GM19468 (cell line): ENCODE measurements around the gene DAP3.
"Not testable (repeated sequence)": the region's sequence is repeated elsewhere in the genome, so short reads cannot be mapped to it uniquely, and the experiment has no call there.

Experiments
- ATAC-seq: cut with Tn5 transposase; IDR thresholded peaks from one replicate; pipeline ENCODE4 v1.9.1; 2021; ENCODE audit warnings: mild to moderate bottlenecking, moderate library complexity, moderate number of reproducible peaks; ENCODE audit not compliant: unreplicated experiment; ENCODE audit errors: extremely low read depth

The DAP3 gene

DNA sequence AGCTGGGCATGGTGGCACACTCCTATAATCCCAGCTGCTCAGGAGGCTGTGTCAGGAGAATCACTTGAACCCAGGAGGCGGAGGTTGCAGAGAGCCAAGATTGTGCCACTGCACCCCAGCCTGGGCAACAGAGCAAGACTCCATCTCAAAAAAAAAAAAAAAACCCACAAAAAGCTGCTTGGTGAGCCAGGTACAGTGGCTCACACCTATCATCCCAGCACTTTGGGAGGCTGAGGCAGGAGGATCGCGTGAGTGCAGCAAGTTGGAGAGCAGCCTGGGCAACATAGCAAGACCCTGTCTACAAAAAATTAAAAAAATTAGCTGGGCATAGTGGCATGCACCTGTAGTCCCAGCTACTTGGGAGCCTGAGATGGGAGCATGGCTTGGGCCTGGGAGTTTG, 26.2 kb downstream of the DAP3 start:
- not testable (repeated sequence) for ATAC-seq

DNA sequence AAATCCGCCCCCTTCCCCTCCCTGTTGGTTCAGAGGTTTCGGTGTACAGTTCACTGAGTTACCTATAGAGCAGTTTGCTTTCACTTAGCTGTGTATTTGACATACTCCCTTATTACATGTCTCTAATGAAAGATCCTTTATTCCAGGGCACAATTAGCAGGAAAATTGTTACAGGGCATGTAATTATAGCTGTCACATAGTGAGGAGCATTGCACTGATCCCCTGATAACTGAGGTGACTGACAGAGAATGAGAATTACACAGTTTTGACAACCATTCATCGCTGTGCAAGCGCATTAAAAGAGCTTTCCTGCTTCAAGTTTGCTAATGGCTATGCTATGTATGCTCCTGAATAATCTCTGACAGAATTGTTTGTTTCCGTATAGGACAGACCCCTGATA, 26.9 kb downstream of the DAP3 start:
- no peak for ATAC-seq

DNA sequence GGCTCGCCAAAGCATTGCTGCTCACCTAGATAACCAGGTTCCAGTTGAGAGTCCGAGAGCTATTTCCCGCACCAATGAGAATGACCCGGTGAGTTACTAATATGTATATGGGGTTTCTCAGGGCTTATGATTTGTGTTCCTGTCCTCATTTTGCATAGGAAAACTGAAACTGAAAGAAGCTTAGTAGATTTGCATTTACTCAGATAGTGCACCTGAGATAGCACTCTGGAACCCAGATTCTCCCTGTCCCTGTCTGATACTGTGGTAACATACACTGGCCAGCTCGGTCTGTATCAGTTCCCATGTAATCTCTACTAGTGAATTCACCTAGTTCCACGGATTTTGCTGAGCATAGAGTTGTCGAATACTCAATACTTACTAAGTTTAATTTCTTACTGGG, 28.1 kb downstream of the DAP3 start:
- no peak for ATAC-seq

- ATAC-seq, result not testable (repeated sequence)
These were observed 29.7 kb downstream of the DAP3 start for GRCh38 chr1:155718524-155719115.

GRCh38 chr1:155719703-155720102, 30.8 kb downstream of the DAP3 start:
- no peak for ATAC-seq

DNA sequence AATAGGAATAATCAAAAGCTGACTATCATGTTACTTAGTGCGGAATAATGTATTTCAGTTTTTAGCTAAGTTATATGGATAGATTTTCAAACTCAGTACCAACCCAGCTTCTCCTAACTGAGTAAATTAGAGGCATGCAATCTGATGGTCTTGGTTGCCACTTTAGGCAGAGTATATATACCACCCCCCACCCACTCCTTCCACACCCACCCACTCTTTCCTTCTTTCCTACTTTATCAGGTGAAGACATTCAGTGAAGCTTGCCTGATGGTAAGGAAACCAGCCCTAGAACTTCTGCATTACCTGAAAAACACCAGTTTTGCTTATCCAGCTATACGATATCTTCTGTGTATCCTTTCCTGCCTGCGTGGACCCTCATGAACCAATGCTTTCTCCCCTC, 36.3 kb downstream of the DAP3 start:
- no peak for ATAC-seq

DNA sequence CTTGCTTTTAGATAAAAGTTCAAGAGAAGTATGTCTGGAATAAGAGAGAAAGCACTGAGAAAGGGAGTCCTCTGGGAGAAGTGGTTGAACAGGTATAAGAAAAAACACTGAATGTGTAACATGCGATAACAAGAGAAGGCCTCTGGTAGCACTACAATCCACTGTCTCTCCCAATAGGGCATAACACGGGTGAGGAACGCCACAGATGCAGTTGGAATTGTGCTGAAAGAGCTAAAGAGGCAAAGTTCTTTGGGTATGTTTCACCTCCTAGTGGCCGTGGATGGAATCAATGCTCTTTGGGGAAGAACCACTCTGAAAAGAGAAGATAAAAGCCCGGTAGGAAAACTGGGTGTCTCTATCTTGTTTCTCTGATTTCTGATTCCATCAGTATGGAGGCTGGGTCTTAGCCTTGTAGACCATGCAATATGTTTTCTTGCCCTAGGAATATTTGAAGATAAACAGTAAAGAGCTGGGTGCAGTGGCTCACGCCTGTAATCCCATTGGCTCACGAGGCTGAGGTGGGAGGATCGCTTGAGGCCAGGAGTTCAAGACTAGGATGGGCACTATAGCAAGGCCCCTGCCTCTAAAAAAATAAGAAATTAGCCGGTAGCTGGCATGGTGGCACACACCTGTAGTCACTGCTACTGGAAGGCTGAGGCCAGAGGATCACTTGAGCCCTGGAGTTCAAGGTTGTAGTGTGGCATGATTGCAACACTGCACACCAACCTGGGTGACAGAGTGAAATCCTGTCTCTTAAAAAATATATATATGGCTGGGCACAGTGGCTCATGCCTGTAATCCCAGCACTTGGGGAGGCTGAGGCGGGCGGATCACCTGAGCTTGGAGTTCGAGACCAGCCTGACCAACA, 40.4 kb downstream of the DAP3 start:
- no peak for ATAC-seq

DNA sequence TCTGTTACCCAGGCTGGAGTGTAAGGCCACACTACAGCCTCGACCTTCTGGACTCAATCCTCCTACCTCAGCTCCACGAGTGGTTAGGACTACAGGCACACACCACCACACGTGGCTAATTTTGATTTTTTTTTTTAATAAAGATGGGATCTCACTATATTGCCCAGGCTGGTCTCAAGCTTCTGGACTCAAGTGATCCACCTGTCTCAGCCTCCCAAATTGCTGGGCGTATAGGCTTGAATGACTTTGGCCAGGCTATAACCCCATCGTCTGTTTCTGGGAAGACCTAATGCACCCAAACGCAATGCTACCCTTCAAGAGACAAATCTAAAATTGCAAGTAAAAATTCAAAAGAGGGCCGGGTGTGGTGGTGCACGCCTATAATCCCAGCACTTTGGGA, 52.1 kb downstream of the DAP3 start:
- ATAC-seq, result no peak

DNA sequence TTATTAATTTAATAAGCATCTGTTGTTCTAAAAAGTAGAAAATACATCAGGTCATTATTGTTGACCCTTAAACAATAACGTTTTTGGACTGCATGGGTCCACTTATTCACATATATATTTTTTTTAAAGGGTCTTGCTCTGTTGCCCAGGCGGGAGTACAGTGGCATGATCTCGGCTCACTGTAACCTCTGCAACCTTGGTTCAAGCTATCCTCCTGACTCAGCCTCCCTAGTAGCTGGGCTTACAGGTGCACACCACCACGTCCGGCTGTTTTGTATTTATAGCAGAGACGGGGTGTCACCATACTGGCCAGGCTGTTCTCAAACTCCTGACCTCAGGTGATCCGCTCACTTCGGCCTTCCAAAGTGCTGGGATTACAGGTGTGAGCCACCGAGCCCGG, 53.0 kb downstream of the DAP3 start:
- no peak for ATAC-seq

DNA sequence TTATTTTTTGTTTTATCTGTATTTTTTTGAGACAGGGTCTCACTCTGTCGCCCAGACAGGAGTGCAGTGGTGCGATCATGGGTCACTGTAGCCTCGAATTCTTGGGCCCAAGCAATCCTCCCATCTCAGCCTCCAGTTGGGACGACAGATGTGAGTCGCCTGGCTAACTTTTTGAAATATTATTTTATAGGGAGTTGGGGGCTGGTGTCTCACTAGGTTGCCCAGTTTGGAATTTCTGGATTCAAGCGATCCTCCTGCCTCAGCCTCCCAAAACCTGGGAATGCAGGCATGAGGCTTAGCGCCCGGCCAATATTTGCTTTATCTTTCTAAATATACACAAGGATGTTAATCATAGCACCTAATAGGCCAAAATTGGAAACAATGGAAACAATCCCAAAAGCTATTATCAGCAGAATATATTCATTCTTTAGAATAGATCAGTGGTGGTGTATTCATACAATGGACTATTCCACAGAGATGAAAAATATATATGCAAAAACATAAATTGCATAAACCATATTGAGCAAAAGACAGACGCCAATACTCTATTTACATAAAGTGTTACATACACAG, 55.9 kb downstream of the DAP3 start:
- no peak for ATAC-seq

- peak; percentile 74 for ATAC-seq
These were observed 56.7 kb downstream of the DAP3 start for GRCh38 chr1:155745284-155746228.

DNA sequence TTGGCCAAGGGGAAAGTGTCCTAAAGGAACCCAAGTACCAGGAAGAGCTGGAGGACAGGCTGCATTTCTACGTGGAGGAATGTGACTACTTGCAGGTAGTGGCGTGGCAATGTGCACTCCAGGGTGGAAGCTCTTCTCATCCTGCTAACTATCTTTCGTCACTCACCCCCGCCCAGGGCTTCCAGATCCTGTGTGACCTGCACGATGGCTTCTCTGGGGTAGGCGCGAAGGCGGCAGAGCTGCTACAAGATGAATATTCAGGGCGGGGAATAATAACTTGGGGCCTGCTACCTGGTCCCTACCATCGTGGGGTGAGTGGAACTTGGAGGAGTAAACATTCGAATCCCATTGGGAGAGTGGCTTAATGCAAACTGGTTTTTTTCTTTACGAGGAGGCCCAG, 58.7 kb downstream of the DAP3 start:
- ATAC-seq, result not testable (repeated sequence)

DNA sequence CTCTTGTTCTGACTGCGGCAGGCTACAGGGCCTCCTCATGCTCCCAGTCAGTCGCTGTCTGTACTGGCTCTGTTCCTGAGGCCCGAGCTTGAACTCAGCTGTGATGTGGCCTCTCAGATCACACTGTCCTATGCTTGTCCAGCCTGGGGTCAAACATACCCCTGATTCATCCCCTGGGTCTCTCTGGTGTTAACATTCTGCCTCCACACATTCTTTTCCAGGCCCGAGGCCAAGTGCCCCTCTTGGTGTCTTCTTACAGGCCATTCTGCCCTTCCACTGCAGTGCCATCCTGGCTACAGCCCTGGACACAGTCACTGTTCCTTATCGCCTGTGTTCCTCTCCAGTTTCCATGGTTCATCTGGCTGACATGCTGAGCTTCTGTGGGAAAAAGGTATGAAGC, 59.2 kb downstream of the DAP3 start:
- not testable (repeated sequence) for ATAC-seq

DNA sequence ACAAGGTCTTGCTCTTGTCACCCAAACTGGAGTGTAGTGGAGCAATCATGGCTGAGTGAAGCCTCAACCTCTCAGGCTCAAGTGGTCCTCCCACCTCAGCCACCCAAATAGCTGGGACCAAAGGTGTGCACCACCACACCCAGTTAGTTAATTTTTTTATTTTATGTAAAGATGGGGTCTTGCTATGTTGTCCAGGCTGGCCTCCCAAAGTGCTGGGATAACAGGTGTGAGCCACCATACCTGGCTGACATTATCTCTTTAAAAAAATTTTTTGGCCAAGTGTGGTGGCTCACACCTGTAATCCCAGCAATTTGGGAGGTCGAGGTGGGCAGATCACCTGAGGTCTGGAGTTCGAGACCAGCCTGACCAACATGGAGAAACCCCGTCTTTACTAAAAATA, 70.1 kb downstream of the DAP3 start:
- ATAC-seq, result not testable (repeated sequence)

DNA sequence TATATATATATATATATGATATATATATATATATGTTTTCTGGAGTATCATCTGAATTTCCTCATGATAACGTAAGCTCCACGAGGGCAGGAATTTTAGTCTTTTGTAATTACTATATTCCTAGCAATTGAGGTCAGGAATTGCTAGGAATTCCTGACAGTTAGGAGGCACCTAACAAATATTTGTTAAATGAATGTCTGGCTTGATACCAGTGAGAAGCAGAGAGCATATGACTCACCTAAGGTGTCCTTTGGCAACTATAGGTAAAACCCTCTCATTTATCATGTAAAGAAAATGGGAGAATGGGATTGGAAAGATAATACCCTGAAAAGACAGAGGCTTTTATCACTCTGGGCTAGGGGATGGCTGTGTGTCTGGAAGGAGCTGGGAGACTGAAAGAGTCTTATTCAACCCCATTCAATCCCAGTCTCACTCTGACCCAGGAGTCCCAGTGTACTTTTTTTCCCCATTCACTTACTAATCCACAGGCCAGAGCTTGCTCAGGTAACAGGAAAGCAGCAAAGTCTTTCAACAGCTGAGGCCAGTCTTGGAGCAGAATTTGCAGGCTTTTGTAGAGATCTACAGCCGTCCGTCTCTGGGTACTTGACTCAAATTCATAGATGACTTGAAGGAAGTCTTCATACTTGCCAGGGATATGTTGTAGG, 71.2 kb downstream of the DAP3 start:
- ATAC-seq, result no peak

GRCh38 chr1:155760751-155761475, 72.0 kb downstream of the DAP3 start:
- no peak for ATAC-seq

DNA sequence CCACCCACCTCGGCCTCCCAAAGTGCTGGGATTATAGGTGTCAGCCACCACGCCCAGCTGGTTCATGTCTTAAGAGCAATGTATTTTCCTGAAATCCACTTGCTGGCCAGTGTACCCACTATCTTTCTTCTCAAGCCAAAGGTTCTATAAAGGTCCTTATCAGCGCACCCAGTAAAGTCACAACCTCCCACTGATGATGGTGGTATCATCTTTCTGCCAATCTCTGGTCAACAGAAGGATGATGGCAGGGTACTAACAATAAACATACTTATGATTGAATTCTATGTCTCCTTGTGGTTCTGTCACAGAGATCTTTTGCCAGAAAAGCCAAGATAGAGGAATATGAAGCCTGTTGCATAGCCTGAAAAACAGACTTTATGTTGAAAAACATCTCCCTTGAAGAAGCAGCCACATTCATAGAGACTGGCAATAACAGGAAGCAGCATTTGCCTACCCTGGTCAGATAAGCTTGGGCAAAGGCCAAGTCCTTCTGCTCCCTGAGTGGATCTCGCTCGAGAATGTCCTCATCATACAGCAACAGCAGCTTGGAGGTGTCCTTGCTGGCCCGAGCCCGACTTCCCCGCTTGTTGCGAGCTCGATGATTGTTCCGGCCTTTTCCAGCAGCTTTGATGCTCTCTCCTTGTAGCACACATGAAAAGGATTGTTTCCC, 73.0 kb downstream of the DAP3 start:
- no peak for ATAC-seq

DNA sequence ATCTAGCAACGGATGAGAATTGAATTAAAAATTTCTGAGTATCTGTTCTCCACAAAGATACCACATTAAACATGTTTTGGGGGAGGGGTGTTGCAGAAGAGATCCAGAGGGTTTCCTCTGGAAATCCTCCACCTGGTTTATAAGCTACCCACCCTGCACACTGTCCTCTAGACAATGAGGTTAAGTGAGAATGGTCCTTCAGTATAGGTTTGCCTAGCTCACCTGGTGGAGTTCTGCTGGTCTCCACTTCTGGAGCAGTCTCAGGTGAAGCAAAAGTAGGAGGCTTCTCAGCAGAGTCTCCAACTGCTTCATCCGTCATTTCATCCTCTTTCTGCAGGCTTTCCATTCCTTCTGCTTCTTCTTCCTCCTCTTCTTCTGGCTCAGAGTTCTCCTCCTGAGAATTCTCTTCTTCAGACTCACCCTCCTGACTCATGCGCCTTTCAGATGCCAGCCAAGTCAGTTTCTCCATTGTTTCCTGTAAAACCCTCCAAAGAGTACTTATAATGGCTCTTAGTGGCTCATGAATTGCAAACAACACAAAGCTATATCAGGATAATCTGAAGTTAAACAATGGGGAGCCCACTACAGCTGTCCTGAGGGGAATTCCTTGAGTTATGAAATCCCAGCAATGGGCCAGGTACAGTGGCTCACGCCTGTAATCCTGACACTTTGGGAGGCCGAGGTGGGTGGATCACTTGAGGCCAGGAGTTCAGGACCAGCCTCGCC, 74.4 kb downstream of the DAP3 start:
- not testable (repeated sequence) for ATAC-seq
